Measurements from ENCODE around the gene TENT5D. TPM values are rescaled to one million over a fixed set of nuclear protein-coding genes. Genes with fewer than 3 reads are reported as not detected.
A peak's percentile ranks its signal among the peaks of the same experiment; 100 is the strongest.
"Not testable (repeated sequence)": the region's sequence is repeated elsewhere in the genome, so short reads cannot be mapped to it uniquely, and the experiment has no call there.

TENT5D gene
- not detected in 3 replicates for total RNA-seq
- long read RNA-seq: 0 reads

DNA sequence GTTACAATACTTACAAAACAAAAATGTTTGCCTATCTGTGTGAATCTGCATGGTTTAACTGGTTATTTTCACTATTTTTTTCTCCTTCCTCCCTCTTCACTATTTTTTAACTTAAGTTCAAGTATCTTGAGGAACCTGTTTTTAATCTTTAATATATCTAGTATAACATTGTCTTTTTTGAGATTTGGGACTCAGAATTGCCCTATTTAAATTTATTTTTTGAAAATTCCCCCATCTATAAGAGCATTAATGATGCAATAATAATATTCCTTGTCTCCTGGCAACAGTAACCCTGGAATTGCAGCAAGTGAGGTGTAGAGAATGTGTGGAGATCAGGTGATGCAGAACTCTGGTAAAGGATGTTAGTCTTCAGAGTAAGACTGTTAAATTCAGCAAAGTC, at the start of gene TENT5D:
TSS of gene TENT5D (plus strand) at position 301 of the 400 bp plus-strand sequence. CDS start 22,093 bp downstream, outside the sequence.
- Mint-ChIP-seq H3K9me3 (ENCODE audit: low read depth) (peaks cover 21% of the 10 kb centered on the region), H3K4me3 (ENCODE audit: unreplicated experiment) (no peak within 1 kb of the TSS), H3K27me3 (ENCODE audit: low read depth) (no peaks in the 10 kb centered on the region), H3K36me3 (ENCODE audit: low read depth) (no peaks in the 10 kb centered on the region), H3K4me1 (ENCODE audit: low read depth) (no peaks in the 10 kb centered on the region), H3K27ac (ENCODE audit: unreplicated experiment) (no peak within 1 kb of the TSS)
- TF ChIP-seq, protein P1, sequence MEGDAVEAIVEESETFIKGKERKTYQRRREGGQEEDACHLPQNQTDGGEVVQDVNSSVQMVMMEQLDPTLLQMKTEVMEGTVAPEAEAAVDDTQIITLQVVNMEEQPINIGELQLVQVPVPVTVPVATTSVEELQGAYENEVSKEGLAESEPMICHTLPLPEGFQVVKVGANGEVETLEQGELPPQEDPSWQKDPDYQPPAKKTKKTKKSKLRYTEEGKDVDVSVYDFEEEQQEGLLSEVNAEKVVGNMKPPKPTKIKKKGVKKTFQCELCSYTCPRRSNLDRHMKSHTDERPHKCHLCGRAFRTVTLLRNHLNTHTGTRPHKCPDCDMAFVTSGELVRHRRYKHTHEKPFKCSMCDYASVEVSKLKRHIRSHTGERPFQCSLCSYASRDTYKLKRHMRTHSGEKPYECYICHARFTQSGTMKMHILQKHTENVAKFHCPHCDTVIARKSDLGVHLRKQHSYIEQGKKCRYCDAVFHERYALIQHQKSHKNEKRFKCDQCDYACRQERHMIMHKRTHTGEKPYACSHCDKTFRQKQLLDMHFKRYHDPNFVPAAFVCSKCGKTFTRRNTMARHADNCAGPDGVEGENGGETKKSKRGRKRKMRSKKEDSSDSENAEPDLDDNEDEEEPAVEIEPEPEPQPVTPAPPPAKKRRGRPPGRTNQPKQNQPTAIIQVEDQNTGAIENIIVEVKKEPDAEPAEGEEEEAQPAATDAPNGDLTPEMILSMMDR (IDR thresholded peaks at IDR 0.05): no peak
- DNase-seq (ENCODE audit: low spot score): no peak

DNA sequence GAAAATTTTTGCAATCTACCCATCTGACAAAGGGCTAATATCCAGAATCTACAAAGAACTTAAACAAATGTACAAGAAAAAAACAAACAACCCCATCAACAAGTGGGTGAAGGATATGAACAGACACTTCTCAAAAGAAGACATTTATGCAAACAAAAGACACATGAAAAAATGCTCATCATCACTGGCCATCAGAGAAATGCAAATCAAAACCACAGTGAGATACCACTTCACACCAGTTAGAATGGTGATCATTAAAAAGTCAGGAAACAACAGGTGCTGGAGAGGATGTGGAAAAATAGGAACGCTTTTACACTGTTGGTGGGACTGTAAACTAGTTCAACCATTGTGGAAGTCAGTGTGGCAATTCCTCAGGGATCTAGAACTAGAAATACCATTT, 34.6 kb upstream of the TENT5D start:
- H3K27ac Mint-ChIP-seq (ENCODE audit: unreplicated experiment); H3K4me1 Mint-ChIP-seq (ENCODE audit: low read depth); H3K27me3 Mint-ChIP-seq (ENCODE audit: low read depth); H3K4me3 Mint-ChIP-seq (ENCODE audit: unreplicated experiment); H3K36me3 Mint-ChIP-seq (ENCODE audit: low read depth); DNase-seq (ENCODE audit: low spot score): not testable (repeated sequence)
- H3K9me3 Mint-ChIP-seq (ENCODE audit: low read depth): peaks cover 39% of the 10 kb centered on the region

DNA sequence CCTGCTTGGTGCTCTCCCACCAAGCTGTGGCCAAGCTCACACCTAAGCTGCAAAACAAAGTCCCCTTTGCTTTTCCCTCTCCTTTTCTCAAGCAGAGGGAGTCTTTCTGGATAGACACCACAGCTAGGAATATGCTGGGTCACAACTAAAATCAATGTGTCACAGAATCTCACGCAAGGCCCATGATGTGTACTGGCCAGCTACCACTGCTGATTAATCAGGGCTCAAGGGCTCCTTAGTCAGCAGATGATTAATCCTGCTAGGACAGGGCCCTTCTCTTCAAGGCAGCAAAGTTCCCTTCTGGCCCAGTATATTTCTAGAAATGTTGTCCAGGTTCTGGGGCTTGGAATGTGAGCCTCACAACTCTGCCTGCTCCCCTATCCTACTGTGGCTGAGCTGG, 32.0 kb upstream of the TENT5D start:
- H3K9me3 Mint-ChIP-seq (ENCODE audit: low read depth): peaks cover 27% of the 10 kb centered on the region
- H3K4me3 Mint-ChIP-seq (ENCODE audit: unreplicated experiment): no peak overlapping the region
- H3K4me1 Mint-ChIP-seq (ENCODE audit: low read depth): no peaks in the 10 kb centered on the region
- H3K27ac Mint-ChIP-seq (ENCODE audit: unreplicated experiment): no peak overlapping the region
- H3K36me3 Mint-ChIP-seq (ENCODE audit: low read depth): no peaks in the 10 kb centered on the region
- TF ChIP-seq, protein P1 (IDR thresholded peaks at IDR 0.05): no peak
- no peak for DNase-seq (ENCODE audit: low spot score)
- no peaks in the 10 kb centered on the region for H3K27me3 Mint-ChIP-seq (ENCODE audit: low read depth)

DNA sequence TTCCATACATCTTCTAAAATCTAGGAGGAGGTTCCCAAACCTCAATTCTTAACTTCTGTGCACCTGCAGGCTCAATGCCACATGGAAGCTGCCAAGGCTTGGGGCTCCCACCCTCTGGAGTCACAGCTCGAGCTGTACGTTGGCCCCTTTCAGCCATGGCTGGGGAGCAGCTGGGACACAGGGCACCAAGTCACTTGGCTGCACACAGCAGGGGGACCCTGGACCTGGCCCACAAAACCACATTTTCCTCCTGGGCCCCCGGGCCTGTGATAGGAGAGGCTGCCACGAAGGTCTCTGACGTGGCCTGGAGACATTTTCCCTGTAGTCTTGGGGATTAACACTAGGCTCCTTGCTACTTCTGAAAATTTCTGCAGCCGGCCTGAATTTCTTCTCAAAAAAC, 8.2 kb upstream of the TENT5D start:
- peak; percentile 90 for DNase-seq (ENCODE audit: low spot score)
- Mint-ChIP-seq H3K27me3 (ENCODE audit: low read depth) (no peaks in the 10 kb centered on the region), H3K4me1 (ENCODE audit: low read depth) (no peaks in the 10 kb centered on the region), H3K9me3 (ENCODE audit: low read depth) (peaks cover 24% of the 10 kb centered on the region), H3K27ac (ENCODE audit: unreplicated experiment) (no peak overlapping the region), H3K4me3 (ENCODE audit: unreplicated experiment) (no peak overlapping the region), H3K36me3 (ENCODE audit: low read depth) (no peaks in the 10 kb centered on the region)
- TF ChIP-seq, protein P1 (IDR thresholded peaks at IDR 0.05): no peak

DNA sequence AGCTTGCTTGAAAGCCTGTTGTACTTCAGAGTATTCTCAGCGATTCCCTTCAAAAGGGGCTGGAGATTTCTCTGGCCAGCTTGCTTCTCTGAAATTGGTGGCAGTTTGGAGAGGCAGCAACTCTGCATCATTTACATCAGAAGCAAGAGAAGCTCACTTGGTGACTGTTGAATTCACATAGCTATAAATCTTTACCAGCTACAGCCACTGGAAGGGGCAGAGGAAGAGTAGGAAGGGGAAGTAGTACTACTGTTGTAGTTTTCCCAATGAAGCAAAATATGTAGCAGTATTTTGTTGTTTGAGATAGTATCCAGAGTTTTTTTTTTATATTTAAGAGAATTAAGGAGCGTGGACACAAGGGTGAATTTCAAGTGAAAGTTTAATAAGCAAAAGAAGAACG, 2.8 kb downstream of the TENT5D start:
- peaks cover 11% of the 10 kb centered on the region for H3K9me3 Mint-ChIP-seq (ENCODE audit: low read depth)
- no peak overlapping the region for H3K4me3 Mint-ChIP-seq (ENCODE audit: unreplicated experiment)
- H3K36me3 Mint-ChIP-seq (ENCODE audit: low read depth): no peaks in the 10 kb centered on the region
- no peaks in the 10 kb centered on the region for H3K27me3 Mint-ChIP-seq (ENCODE audit: low read depth)
- H3K27ac Mint-ChIP-seq (ENCODE audit: unreplicated experiment): no peak overlapping the region
- TF ChIP-seq, protein P1 (IDR thresholded peaks at IDR 0.05): no peak
- no peak for DNase-seq (ENCODE audit: low spot score)
- H3K4me1 Mint-ChIP-seq (ENCODE audit: low read depth): no peaks in the 10 kb centered on the region

DNA sequence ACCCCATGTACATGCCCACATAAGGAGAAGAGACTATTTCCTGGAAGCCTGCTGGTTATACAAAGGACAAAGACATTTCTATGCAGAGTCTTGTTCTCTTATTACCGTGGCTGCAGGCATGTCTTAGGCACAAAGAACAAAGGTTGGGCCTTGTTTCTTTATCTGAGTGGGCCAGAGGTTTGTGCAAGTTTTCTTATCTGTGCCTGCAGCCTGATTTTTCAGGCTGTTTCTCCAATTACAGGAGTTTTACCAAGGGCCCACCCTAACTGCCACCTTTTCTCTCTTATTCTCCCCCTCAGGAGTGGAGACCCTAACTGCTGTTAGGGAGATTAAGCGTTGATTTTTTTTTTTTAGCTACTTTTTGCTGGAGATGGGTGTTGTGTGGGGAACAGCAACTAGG, 3.5 kb downstream of the TENT5D start:
- Mint-ChIP-seq H3K9me3 (ENCODE audit: low read depth) (peaks cover 11% of the 10 kb centered on the region), H3K4me1 (ENCODE audit: low read depth) (no peaks in the 10 kb centered on the region), H3K4me3 (ENCODE audit: unreplicated experiment) (no peak overlapping the region), H3K27ac (ENCODE audit: unreplicated experiment) (no peak overlapping the region), H3K27me3 (ENCODE audit: low read depth) (no peaks in the 10 kb centered on the region), H3K36me3 (ENCODE audit: low read depth) (no peaks in the 10 kb centered on the region)
- TF ChIP-seq, protein P1 (IDR thresholded peaks at IDR 0.05): no peak
- no peak for DNase-seq (ENCODE audit: low spot score)

Data from chondrocyte (in vitro differentiated cells).